Measurements from ENCODE around the gene ATP8B4. TPM values are rescaled to one million over a fixed set of nuclear protein-coding genes. Genes with fewer than 3 reads are reported as not detected.

ATP8B4 gene
- total and polyA plus RNA-seq, 2 of the 8 experiments (the other 6 are each of a cell fraction or from before 2014, with no cell fraction given) = 0.17 to 0.24 TPM

- no peak overlapping the region for H3K4me3 ChIP-seq (ENCODE audit: extremely low read depth in 1 of 4, insufficient read depth in 2 of 4, low read depth in 3 of 4, low read length in 4 of 4)
- H3K4me2 ChIP-seq (ENCODE audit: insufficient read depth in 1 of 2, low read depth in 2 of 2, low read length in 2 of 2) = no peak overlapping the region
- H2BK20ac ChIP-seq (ENCODE audit: low read length) = no peak overlapping the region
- no peak overlapping the region for H3K18ac ChIP-seq (ENCODE audit: extremely low read depth, low read length)
- H4K20me1 ChIP-seq (replicated peaks in 1 of 2; ENCODE audit: control insufficient read depth in 1 of 2, insufficient read depth in 2 of 2, low read length in 2 of 2) = no peaks in the 10 kb centered on the region
- no peak overlapping the region for H3K23ac ChIP-seq (ENCODE audit: insufficient read length)
- H3K23me2 ChIP-seq (ENCODE audit: low read depth, low read length) = no peaks in the 10 kb centered on the region
- no peaks in the 10 kb centered on the region for H3K79me1 ChIP-seq (ENCODE audit: low read depth, low read length)
- H3K14ac ChIP-seq (ENCODE audit: insufficient read length) = no peak overlapping the region
- H3K9ac ChIP-seq (replicated peaks in 1 of 4; ENCODE audit: extremely low read depth in 1 of 4, low read depth in 3 of 4, low read length in 3 of 4) = no peak overlapping the region
- no peak overlapping the region for H4K91ac ChIP-seq (replicated peaks; ENCODE audit: insufficient read length, low read length)
- no peak overlapping the region for H4K5ac ChIP-seq (ENCODE audit: insufficient read length, low read depth, low read length)
- H2AFZ ChIP-seq (ENCODE audit: low read length) = no peak overlapping the region
- H2BK5ac ChIP-seq (ENCODE audit: low read depth, low read length) = no peak overlapping the region
- H2BK15ac ChIP-seq (ENCODE audit: low read length) = no peak overlapping the region
- no peaks in the 10 kb centered on the region for H3K79me2 ChIP-seq (ENCODE audit: control insufficient read depth in 1 of 2, insufficient read depth in 2 of 2, low read length in 2 of 2)
- H3K56ac ChIP-seq (replicated peaks; ENCODE audit: insufficient read length, low read depth, low read length) = no peak overlapping the region
- H3K9me3 ChIP-seq (ENCODE audit: insufficient read depth in 2 of 2, low read depth in 1 of 2, low read length in 1 of 2) = no peaks in the 10 kb centered on the region
- DNase-seq (ENCODE audit: low read depth in 1 of 2, low spot score in 2 of 2) (no peak), FAIRE-seq (no peak)
- no peak for TF ChIP-seq CBX5 (IDR thresholded peaks at IDR 0.05; ENCODE audit: low read depth, low read length)
- H3K36me3 ChIP-seq (ENCODE audit: control insufficient read depth in 2 of 4, insufficient read depth in 4 of 4, low read length in 3 of 4) = no peaks in the 10 kb centered on the region
- ChIA-PET CTCF (ENCODE audit: partially characterized antibody) (no interaction called here), POLR2A (ENCODE audit: partially characterized antibody) (no interaction called here)
- WGBS, 2 experiments (ENCODE audit: extremely low coverage in 1 of 2, insufficient coverage in 1 of 2, insufficient read length in 1 of 2, insufficient replicate concordance in 2 of 2, low coverage in 1 of 2, low lambda C conversion rate in 2 of 2, missing lambda C conversion rate in 1 of 2) = 93% methylated on average over 2 of the region's 2 CpGs; no CpG with 5 or more reads in 1 of the 2 experiments
- no peak overlapping the region for H4K8ac ChIP-seq (ENCODE audit: extremely low read depth, insufficient read depth, low read length)
- no peak overlapping the region for H2BK12ac ChIP-seq (ENCODE audit: low read depth, low read length)
- H3K27me3 ChIP-seq (replicated peaks in 1 of 4; ENCODE audit: control insufficient read depth in 3 of 4, extremely low read depth in 1 of 4, insufficient read depth in 3 of 4, low read length in 3 of 4) = no peaks in the 10 kb centered on the region
- H2AK5ac ChIP-seq (ENCODE audit: low read depth, low read length) = no peak overlapping the region
- H3K27ac ChIP-seq (ENCODE audit: low read depth, low read length) = no peak overlapping the region
- no peak overlapping the region for H2BK120ac ChIP-seq (replicated peaks; ENCODE audit: low read depth, low read length)
- H3K4me1 ChIP-seq (replicated peaks in 1 of 4; ENCODE audit: control insufficient read depth in 3 of 4, insufficient read depth in 4 of 4, low read length in 3 of 4) = peaks cover 0 to 4% (median under 1%) of the 10 kb centered on the region in 4 experiments; a peak in 2 of 7 replicates
- H3K4ac ChIP-seq (replicated peaks; ENCODE audit: insufficient read length, low read depth, low read length) = no peak overlapping the region
These were observed 53.8 kb downstream of the ATP8B4 start for GRCh38 chr15:50065279-50065678.
